Anterior cingulate cortex (tissue), 58 donors: ENCODE results near the gene UEVLD.

ENCODE experiments used
- DNase-seq, 58 donors: peaks; one replicate each; lab custom pipeline; 2025; lab: John Stamatoyannopoulos, UW

The UEVLD gene

DNA sequence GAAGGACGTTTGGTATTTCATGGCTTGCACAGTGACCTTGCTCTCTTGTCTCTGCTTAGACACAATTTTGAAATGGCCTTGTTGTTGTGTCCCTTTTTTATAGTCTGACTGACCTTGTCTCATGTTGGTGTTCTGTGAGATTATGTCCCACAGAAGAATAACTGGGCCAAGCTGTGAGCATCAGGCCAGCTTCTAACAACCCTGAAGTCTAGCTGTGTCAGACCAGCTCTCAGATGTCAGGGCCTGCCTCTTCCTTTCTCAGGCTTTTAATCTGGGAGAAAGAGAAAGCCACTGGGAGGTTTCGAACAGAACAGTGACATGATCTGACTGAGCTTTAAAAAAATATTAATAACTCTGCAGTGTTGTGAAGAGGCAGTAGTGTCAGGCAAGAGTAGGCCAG is 2.0 kb upstream of the UEVLD start:
- no peak for DNase-seq

GRCh38 chr11:18581825-18582224 is 6.7 kb downstream of the UEVLD start:
- no peak for DNase-seq

DNA sequence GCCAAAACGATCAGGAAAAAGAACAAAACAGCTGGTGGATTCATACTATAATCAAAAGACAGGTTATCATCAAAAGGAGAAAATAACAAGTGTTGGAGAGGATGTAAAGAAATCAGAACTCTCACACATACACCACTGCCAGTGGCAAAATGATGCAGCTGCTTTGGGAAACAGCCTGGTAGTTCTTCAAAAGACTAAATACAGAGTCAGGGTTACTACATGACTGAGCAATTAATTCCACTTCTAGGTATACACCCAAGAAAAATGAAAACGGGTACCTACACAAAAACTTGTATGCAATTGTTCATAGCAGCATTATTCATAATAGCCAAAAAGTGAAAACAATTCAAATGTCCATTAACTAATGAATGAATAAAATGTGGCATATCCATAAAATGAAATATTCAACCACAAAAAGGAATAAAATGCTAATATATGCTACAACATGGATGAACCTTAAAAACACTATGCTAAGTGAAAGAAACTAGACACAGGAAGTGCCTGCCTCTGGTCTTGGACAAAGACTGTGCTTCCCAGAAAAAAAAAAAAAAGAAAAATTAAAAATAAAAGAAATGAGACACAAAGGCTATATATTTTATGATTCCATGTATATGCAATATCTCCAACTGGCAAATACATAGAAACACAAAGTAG is 8.3 kb downstream of the UEVLD start:
- no peak for DNase-seq

DNA sequence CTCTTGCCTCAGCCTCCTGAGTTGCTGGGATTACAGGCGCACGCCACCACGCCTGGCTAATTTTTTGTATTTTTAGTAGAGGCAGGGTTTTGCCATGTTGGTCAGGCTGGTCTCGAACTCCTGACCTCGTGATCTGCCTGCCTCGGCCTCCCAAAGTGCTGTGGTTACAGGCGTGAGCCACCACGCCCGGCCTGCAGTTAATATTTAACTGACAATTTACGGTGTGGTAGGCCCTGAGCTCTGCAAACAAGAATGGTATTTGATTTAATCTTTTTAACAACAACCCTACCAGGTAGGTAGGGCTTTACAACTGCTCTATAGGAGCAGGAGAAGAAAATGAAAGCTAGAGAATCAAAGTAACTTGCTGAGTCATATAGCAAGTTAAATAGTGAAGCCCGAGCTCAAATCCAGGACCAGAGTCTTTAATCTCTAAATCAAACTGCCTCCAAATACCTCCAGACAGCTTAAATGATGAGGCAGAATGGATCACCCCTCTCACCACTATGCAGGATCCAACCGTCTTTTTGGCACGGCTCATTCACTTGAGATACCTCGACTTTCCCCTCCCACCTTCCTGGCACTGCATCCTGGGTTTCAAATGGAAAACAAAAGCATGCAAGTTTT is 9.4 kb downstream of the UEVLD start:
- no peak for DNase-seq

GRCh38 chr11:18575361-18575760 is 13.2 kb downstream of the UEVLD start:
- no peak for DNase-seq

- no peak for DNase-seq
Measured at GRCh38 chr11:18567081-18567480, 21.5 kb downstream of the UEVLD start.

GRCh38 chr11:18566406-18566805 is 22.1 kb downstream of the UEVLD start:
- no peak for DNase-seq

- DNase-seq, result no peak
Measured at GRCh38 chr11:18564149-18564548, 24.4 kb downstream of the UEVLD start.

GRCh38 chr11:18563090-18563730 is 25.3 kb downstream of the UEVLD start:
- DNase-seq, result no peak

DNA sequence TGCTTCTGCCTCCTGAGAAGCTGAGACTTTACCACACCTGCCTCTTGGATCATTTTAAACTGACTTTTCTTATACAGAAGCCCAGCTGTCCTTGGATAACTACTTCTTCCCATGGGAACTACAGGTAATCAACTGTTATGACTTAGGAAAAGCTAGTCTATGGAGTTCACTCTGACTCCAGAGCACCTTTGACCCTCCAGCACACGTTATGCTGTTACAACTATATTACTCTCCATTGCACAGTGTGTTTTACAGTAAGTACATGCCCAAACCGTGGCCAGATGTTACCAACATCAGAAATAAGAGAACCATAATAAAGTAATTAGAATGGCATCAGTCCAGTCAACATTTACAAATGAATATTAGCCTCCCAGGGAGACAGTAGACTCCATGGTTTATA is 40.5 kb downstream of the UEVLD start:
- DNase-seq, result no peak

- DNase-seq, result no peak
Measured at GRCh38 chr11:18540207-18541009, 48.1 kb downstream of the UEVLD start.

DNA sequence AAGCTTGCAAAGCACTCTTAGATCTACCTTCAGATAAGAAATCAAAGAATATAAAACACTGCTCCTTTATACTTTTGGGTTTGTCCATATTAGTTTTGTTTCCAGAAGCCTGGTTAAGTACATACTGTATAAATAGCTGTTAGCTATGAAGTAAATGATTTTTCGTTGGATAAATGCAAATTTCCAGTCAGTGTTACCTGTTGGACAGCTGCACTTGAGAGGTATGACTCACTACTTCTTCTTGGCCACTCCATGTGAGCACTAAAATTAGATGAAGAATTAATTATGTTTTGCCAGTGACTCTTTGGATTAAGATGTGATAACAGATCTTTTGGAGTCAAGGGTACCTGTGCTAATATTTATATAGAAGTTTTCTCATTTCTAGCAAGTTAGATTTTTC is 52.3 kb downstream of the UEVLD start:
- no peak for DNase-seq

DNA sequence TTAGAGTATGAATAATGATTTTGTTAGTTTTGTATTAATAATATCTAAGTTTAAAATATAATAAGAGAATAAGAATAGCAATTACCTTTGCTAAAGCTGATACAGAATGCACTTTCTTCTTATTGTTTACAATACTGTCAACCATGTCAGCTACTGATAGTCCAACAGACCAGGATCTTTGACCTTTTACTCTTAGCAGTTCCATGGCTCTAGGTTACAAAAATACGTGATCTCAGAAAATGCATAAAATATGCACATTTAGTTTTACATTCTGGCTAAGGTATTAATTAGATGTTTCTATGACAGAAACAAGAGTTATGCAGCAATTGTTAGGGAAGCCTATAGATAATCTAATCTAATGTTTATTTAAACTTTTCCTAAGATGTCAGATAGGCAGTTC is 54.3 kb downstream of the UEVLD start:
- no peak for DNase-seq

DNA sequence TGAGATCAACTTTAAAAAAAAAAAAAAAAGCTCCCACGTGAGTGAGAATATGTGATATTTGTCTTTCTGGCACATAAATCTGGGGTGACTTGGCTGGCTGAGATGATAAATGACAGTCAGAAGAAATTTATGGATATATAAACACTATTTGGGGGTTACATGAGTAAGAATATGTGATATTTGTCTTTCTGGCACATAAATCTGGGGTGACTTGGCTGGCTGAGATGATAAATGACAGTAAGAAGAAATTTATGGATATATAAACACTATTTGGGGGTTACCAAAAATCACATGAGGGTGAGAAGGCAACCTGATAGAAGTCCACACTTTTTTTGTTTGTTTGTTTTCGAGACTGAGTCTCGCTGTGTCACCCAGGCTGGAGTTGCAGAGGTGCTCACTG is 55.2 kb downstream of the UEVLD start:
- DNase-seq, result no peak

DNA sequence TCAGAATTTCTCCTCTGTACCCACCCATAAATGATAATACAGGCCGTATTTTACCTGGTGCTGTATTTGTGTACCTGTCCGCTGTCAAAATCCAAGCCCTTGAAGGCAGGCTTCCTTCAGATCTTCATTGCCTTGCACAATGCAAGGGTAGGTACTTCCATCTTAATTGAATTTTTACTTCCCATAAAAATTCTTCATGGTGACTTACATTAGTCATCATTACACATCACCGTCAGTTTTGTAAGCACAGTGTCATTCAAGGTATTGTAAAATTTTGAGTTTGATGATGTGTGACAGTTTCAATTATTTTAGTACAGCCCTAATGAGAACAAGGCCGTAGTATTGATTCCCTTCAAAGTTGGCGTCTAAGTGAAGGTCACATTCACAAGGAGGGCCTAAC is 61.0 kb downstream of the UEVLD start:
- DNase-seq, result no peak

GRCh38 chr11:18526521-18527296 is 61.8 kb downstream of the UEVLD start, which contains the start of gene TSG101:
TSG101 (minus strand) TSS chr11:18526942; CDS start chr11:18526816, 126 bp downstream.
- peak; percentile 62 to 97 (median 89) for DNase-seq

DNA sequence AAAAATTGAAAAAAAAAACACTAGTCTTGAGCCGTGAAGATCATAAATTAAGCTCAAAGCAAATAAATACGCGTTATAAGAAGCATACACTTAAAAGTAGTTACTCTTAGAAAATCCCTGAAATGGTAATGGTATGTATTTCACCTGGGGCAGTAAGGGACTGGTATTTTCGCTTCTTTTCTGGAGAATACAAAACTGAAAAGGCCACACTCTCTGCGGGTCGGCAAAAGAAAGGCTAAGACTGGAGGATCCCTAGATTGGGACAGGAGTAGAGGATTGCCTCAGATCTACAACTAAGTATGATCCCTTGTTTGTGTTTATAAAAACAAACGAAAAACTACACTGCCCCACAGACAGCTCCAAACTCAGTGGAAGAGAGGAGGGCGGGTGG is 62.4 kb downstream of the UEVLD start:
- DNase-seq, result no peak

DNA sequence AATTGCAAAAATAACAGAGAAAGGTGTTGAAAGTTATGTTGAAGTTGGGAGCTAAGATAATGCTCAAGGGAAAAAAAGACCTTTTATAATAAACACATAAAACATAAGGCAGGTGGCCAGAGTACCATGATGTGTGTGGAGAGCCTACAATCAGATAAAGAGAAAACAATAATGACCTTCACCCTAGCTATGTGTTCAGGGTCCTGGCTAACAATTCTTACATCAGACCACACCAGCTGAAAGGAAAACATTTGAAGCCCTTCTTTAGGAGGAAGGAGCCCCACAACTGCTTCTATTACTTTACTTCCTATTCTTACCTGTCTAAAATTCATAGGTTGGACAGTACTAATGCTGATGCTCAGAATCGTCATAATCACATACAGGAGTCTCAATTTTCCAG is 64.3 kb downstream of the UEVLD start:
- DNase-seq, result no peak

DNA sequence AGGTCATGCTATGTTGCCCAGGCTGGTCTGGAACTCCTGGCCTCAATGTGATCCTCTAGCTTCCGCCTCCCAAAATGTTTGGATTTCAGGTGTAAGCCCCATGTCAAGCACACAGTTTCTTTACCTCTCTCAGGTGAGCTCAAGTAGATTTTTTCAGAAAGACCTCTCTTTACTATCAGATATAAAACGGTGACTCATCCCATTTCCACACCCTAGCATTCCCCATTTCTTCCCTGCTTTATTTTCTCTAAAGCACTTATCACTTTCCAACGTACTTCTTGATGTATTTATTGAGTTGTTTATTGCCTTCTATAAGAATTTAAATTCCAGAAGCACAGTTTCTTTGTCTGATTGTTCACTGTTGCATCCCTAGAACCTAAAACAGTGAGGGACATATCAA is 65.5 kb downstream of the UEVLD start:
- DNase-seq, result no peak

DNA sequence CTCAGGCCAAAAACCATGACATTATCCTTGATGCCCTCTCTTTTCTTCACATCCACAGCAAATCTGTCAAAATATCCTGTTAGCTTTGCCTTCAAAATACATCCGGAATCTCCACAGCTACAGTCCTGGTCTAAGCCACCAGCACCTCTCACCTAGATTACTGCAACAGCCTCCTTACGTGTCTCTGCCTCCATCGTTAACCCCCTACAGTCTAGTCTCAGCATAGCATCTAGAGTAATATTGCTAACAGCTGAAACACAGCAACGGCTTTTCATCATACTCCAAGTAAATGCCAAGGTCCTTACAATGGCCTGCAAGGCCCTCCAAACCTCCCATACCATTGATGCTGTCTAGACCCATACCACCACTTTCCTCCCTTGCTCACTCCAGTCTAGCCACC is 66.1 kb downstream of the UEVLD start:
- no peak for DNase-seq
